Measurements from ENCODE around the gene ASB3.

DNA sequence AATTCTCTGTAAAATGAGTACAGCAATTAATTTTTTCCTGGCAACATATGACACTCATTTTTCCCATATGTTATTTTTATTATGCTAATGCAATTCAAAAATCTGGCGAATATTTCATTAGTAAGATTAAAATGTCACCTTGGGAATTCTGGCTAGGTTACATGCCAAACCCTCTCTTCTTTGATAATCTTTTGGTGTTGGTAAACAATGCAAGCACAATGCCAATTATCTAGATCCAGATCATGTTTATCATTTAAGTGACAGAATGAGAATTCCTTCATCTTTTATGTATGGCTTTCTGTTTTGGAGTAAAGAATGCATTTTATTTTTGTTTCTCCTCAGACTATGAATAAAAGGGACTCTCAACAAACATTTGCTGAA lies 39.3 kb upstream of the ASB3 start:
- no peak for TF ChIP-seq RXRA (IDR thresholded peaks at IDR 0.05)
- TF ChIP-seq, protein P1, sequence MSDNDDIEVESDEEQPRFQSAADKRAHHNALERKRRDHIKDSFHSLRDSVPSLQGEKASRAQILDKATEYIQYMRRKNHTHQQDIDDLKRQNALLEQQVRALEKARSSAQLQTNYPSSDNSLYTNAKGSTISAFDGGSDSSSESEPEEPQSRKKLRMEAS (IDR thresholded peaks at IDR 0.05) = no peak
- TF ChIP-seq, protein P2, sequence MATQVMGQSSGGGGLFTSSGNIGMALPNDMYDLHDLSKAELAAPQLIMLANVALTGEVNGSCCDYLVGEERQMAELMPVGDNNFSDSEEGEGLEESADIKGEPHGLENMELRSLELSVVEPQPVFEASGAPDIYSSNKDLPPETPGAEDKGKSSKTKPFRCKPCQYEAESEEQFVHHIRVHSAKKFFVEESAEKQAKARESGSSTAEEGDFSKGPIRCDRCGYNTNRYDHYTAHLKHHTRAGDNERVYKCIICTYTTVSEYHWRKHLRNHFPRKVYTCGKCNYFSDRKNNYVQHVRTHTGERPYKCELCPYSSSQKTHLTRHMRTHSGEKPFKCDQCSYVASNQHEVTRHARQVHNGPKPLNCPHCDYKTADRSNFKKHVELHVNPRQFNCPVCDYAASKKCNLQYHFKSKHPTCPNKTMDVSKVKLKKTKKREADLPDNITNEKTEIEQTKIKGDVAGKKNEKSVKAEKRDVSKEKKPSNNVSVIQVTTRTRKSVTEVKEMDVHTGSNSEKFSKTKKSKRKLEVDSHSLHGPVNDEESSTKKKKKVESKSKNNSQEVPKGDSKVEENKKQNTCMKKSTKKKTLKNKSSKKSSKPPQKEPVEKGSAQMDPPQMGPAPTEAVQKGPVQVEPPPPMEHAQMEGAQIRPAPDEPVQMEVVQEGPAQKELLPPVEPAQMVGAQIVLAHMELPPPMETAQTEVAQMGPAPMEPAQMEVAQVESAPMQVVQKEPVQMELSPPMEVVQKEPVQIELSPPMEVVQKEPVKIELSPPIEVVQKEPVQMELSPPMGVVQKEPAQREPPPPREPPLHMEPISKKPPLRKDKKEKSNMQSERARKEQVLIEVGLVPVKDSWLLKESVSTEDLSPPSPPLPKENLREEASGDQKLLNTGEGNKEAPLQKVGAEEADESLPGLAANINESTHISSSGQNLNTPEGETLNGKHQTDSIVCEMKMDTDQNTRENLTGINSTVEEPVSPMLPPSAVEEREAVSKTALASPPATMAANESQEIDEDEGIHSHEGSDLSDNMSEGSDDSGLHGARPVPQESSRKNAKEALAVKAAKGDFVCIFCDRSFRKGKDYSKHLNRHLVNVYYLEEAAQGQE (IDR thresholded peaks at IDR 0.05) = no peak
- TF ChIP-seq, protein P3, sequence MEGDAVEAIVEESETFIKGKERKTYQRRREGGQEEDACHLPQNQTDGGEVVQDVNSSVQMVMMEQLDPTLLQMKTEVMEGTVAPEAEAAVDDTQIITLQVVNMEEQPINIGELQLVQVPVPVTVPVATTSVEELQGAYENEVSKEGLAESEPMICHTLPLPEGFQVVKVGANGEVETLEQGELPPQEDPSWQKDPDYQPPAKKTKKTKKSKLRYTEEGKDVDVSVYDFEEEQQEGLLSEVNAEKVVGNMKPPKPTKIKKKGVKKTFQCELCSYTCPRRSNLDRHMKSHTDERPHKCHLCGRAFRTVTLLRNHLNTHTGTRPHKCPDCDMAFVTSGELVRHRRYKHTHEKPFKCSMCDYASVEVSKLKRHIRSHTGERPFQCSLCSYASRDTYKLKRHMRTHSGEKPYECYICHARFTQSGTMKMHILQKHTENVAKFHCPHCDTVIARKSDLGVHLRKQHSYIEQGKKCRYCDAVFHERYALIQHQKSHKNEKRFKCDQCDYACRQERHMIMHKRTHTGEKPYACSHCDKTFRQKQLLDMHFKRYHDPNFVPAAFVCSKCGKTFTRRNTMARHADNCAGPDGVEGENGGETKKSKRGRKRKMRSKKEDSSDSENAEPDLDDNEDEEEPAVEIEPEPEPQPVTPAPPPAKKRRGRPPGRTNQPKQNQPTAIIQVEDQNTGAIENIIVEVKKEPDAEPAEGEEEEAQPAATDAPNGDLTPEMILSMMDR (IDR thresholded peaks at IDR 0.05; ENCODE audit: low read depth, low read length, missing input control) = no peak
